ENCODE results near the gene TAS2R30.
A peak's percentile ranks its signal among the peaks of the same experiment; 100 is the strongest.

Gene TAS2R30

GRCh38 chr12:11171145-11171968, 36.9 kb upstream of the TAS2R30 start, which contains the start of gene SMIM10L1:
SMIM10L1 (plus strand) TSS chr12:11171194; CDS start chr12:11171357, 163 bp downstream.
- TF ChIP-seq EZH2phosphoT487 (IDR thresholded peaks at IDR 0.05; ENCODE audit: low read length) (no peak), EZH2 (optimal IDR thresholded peaks at IDR 0.05; ENCODE audit: low read depth, low read length) (no peak), CTCF (IDR thresholded peaks at IDR 0.05; ENCODE audit: low read length) (0 out of 2 replicates have a peak, but pooled peaks have one; percentile 11)
- H2AFZ ChIP-seq (ENCODE audit: low read length): peak within 1 kb of the TSS; percentile 67
- peak within 1 kb of the TSS; percentile 82 for H3K4me2 ChIP-seq (ENCODE audit: low read depth, low read length)

GRCh38 chr12:11170810-11171144, 36.3 kb upstream of the TAS2R30 start:
- Histone ChIP-seq H2AFZ (ENCODE audit: low read length) (peak overlapping the region; percentile 67; the same call in 1 of the 2 replicates), H3K27me3 (replicated peaks; ENCODE audit: insufficient read depth, low read length) (no peaks in the 10 kb centered on the region), H3K27ac (ENCODE audit: low read length) (peak overlapping the region; percentile 87), H3K79me2 (ENCODE audit: low read length) (peaks cover 85% of the 10 kb centered on the region), H3K9me2 (replicated peaks; ENCODE audit: insufficient read depth, low read length) (no peaks in the 10 kb centered on the region), H3K9me3 (replicated peaks; ENCODE audit: insufficient read depth, low read length) (no peaks in the 10 kb centered on the region), H3K9ac (ENCODE audit: low read length) (peak overlapping the region; percentile 82), H3K4me1 (ENCODE audit: low read length) (0 out of 2 replicates have a peak, but pooled peaks cover 10% of the 10 kb centered on the region), H3K4me3 (ENCODE audit: low read length) (peak overlapping the region; percentile 74), H3F3A (ENCODE audit: insufficient read depth, low read length) (0 out of 2 replicates have a peak, but pooled peaks cover 6% of the 10 kb centered on the region), H4K20me1 (ENCODE audit: insufficient read depth, low read length) (no peaks in the 10 kb centered on the region), H3K4me2 (ENCODE audit: low read depth, low read length) (peak overlapping the region; percentile 82), H3K36me3 (replicated peaks; ENCODE audit: insufficient read depth, low read length) (no peaks in the 10 kb centered on the region)
- DNase-seq: no peak
- TF ChIP-seq EZH2phosphoT487 (IDR thresholded peaks at IDR 0.05; ENCODE audit: low read length): no peak
- no peak for TF ChIP-seq EZH2 (optimal IDR thresholded peaks at IDR 0.05; ENCODE audit: low read depth, low read length)
- TF ChIP-seq CTCF (IDR thresholded peaks at IDR 0.05; ENCODE audit: low read length): no peak

More at GRCh38 chr12:11171145-11171968, 36.9 kb upstream of the TAS2R30 start, which contains the start of gene SMIM10L1:
- no peaks in the 10 kb centered on the region for H3K27me3 ChIP-seq (replicated peaks; ENCODE audit: insufficient read depth, low read length)
- H3K9me2 ChIP-seq (replicated peaks; ENCODE audit: insufficient read depth, low read length): no peaks in the 10 kb centered on the region
- peak within 1 kb of the TSS; percentile 82 for H3K9ac ChIP-seq (ENCODE audit: low read length)
- peak within 1 kb of the TSS; percentile 74 for H3K4me3 ChIP-seq (ENCODE audit: low read length)
- no peaks in the 10 kb centered on the region for H3K36me3 ChIP-seq (replicated peaks; ENCODE audit: insufficient read depth, low read length)
- H3F3A ChIP-seq (ENCODE audit: insufficient read depth, low read length): 0 out of 2 replicates have a peak, but pooled peaks cover 6% of the 10 kb centered on the region
- H4K20me1 ChIP-seq (ENCODE audit: insufficient read depth, low read length): no peaks in the 10 kb centered on the region
- H3K9me3 ChIP-seq (replicated peaks; ENCODE audit: insufficient read depth, low read length): no peaks in the 10 kb centered on the region
- H3K27ac ChIP-seq (ENCODE audit: low read length): peak within 1 kb of the TSS; percentile 87
- H3K79me2 ChIP-seq (ENCODE audit: low read length): peaks cover 79% of the 10 kb centered on the region
- 0 out of 2 replicates have a peak, but pooled peaks cover 10% of the 10 kb centered on the region for H3K4me1 ChIP-seq (ENCODE audit: low read length)
- peak; percentile 91 for DNase-seq

- Histone ChIP-seq H3K4me3 (ENCODE audit: low read length) (no peak overlapping the region), H3K27me3 (replicated peaks; ENCODE audit: insufficient read depth, low read length) (no peaks in the 10 kb centered on the region), H2AFZ (ENCODE audit: low read length) (no peak overlapping the region), H3F3A (ENCODE audit: insufficient read depth, low read length) (0 out of 2 replicates have a peak, but pooled peaks cover 4% of the 10 kb centered on the region), H3K4me1 (ENCODE audit: low read length) (0 out of 2 replicates have a peak, but pooled peaks cover 3% of the 10 kb centered on the region), H3K9me3 (replicated peaks; ENCODE audit: insufficient read depth, low read length) (no peaks in the 10 kb centered on the region), H3K27ac (ENCODE audit: low read length) (no peak overlapping the region), H3K9ac (ENCODE audit: low read length) (no peak overlapping the region), H4K20me1 (ENCODE audit: insufficient read depth, low read length) (no peaks in the 10 kb centered on the region; the same call in 1 of the 2 replicates), H3K4me2 (ENCODE audit: low read depth, low read length) (no peak overlapping the region), H3K9me2 (replicated peaks; ENCODE audit: insufficient read depth, low read length) (no peaks in the 10 kb centered on the region), H3K36me3 (replicated peaks; ENCODE audit: insufficient read depth, low read length) (no peaks in the 10 kb centered on the region), H3K79me2 (ENCODE audit: low read length) (peaks cover 96% of the 10 kb centered on the region)
- TF ChIP-seq EZH2phosphoT487 (IDR thresholded peaks at IDR 0.05; ENCODE audit: low read length) (no peak), CTCF (IDR thresholded peaks at IDR 0.05; ENCODE audit: low read length) (no peak), EZH2 (optimal IDR thresholded peaks at IDR 0.05; ENCODE audit: low read depth, low read length) (no peak)
- DNase-seq: no peak
These were observed 31.9 kb upstream of the TAS2R30 start for GRCh38 chr12:11166300-11166699.

All from MM.1S (cell line).